Right cardiac atrium (tissue), 5 donors: Measurements from ENCODE around the gene CIZ1. TPM values are rescaled to one million over a fixed set of nuclear protein-coding genes. Genes with fewer than 3 reads are reported as not detected.
"Not testable (repeated sequence)": the region's sequence is repeated elsewhere in the genome, so short reads cannot be mapped to it uniquely, and the experiment has no call there.

Experiments used
- ATAC-seq, 2 donors: fragments of 200-7000 bp; cut with Tn5 transposase; one replicate each; pipeline versions ENCODE4 v1.8.0 to v1.9.1; 2020; ENCODE audit warnings: moderate library complexity in 2 of 2, mild to moderate bottlenecking in 1 of 2
- DNase-seq, 3 donors: peaks; one replicate each; pipeline ENCODE4 v3.0.0-alpha.2; 2020
- H3K27ac ChIP-seq: one replicate; pipeline ENCODE4 v1.5.1; 2013; ENCODE audit warnings: mild to moderate bottlenecking, low read length, control low read depth, moderate library complexity
- H3K27me3 ChIP-seq: one replicate; pipeline ENCODE4 v1.6.1; 2013; ENCODE audit not compliant: control insufficient read depth, insufficient read depth
- H3K4me1 ChIP-seq: one replicate; pipeline ENCODE4 v1.6.1; 2013; ENCODE audit warnings: low read length; ENCODE audit not compliant: control insufficient read depth, insufficient read depth
- H3K4me3 ChIP-seq: one replicate; pipeline ENCODE4 v1.5.1; 2013; ENCODE audit warnings: low read length, control low read depth
- H3K9me3 ChIP-seq: one replicate; pipeline ENCODE4 v1.6.1; 2013; ENCODE audit warnings: low read length; ENCODE audit not compliant: control insufficient read depth
- WGBS: extraction: QIAGEN DNeasy Blood & Tissue Kit; methylation state at CpG from one replicate; pipeline ENCODE4 v1.1.7; 2013; 5-methylcytosine and 5-hydroxymethylcytosine counted together
- intact Hi-C, 4 donors: fragments of 100-400 bp; cut with DNase I; formaldehyde crosslinking; loops; one replicate each; pipeline versions ENCODE4 v1.11.0 to v1.14.0; 2022 to 2023
- polyA plus RNA-seq: library from polyadenylated mRNA; stranded (reverse); fragments of 200-250 nt; gene quantifications from one replicate; pipeline ENCODE4 v1.2.3, GENCODE V29; 2013
- total RNA-seq, 4 donors: library from RNA; stranded (reverse); fragmentation: NEBNext Ultra II Directional; extraction: Animal tissue kit (Norgen Biotek cat#: 25700); gene quantifications; one replicate each; pipeline ENCODE4 v1.2.1, GENCODE V29; 2021
- donor health status: healthy with polysubstance abuse.
- donor health status: DM: no; HTN: yes; CAD: no.
- donor health status: DM: no; HTN: no; CAD: no.
- donor health status: DM: no; HTN: yes; CAD: no; lungs with severe emphysema.
- donor health status: DM: yes; HTN: yes; CAD: no.

The CIZ1 gene
- total and polyA plus RNA-seq, 5 donors = 39.0 to 81.5 (median 80.6) TPM

GRCh38 chr9:128182893-128183588 lies 8.3 kb downstream of the CIZ1 start:
- no peaks in the 10 kb centered on the region for H3K9me3 ChIP-seq
- H3K27me3 ChIP-seq = no peaks in the 10 kb centered on the region
- ATAC-seq = peak in 1 of 2 donors; percentile 18
- no peak overlapping the region for H3K27ac ChIP-seq
- H3K4me1 ChIP-seq = no peaks in the 10 kb centered on the region
- WGBS = 92% methylated on average over 12 of the region's 12 CpGs
- H3K4me3 ChIP-seq = no peak overlapping the region
- peak in 1 of 3 donors; percentile 32 for DNase-seq
- intact Hi-C loops = no loop called here

GRCh38 chr9:128181480-128181879 lies 9.9 kb downstream of the CIZ1 start:
- H3K27me3 ChIP-seq, ATAC-seq, H3K4me1 ChIP-seq, intact Hi-C loops, H3K4me3 ChIP-seq, H3K9me3 ChIP-seq, H3K27ac ChIP-seq: not testable (repeated sequence)
- peak; percentile 67 to 87 (median 84) for DNase-seq
- 26% methylated on average over 12 of the region's 12 CpGs for WGBS

GRCh38 chr9:128180447-128180846 lies 10.9 kb downstream of the CIZ1 start:
- H3K4me1 ChIP-seq = no peaks in the 10 kb centered on the region
- no peak overlapping the region for H3K27ac ChIP-seq
- intact Hi-C loops = no loop called here
- ATAC-seq (no peak), DNase-seq (no peak)
- H3K4me3 ChIP-seq = no peak overlapping the region
- H3K27me3 ChIP-seq = no peaks in the 10 kb centered on the region
- no peaks in the 10 kb centered on the region for H3K9me3 ChIP-seq
- 95% methylated on average over 8 of the region's 8 CpGs for WGBS

GRCh38 chr9:128180001-128180400 lies 11.4 kb downstream of the CIZ1 start:
- intact Hi-C loops = no loop called here
- Histone ChIP-seq H3K4me1 (no peaks in the 10 kb centered on the region), H3K4me3 (no peak overlapping the region), H3K9me3 (no peaks in the 10 kb centered on the region), H3K27me3 (no peaks in the 10 kb centered on the region), H3K27ac (no peak overlapping the region)
- ATAC-seq (no peak), DNase-seq (peak in 1 of 3 donors; percentile 14)
- WGBS = 96% methylated on average over 8 of the region's 8 CpGs

- no peak overlapping the region for H3K4me3 ChIP-seq
- WGBS = 99% methylated on average over 11 of the region's 11 CpGs
- no peaks in the 10 kb centered on the region for H3K9me3 ChIP-seq
- no peaks in the 10 kb centered on the region for H3K4me1 ChIP-seq
- intact Hi-C loops = no loop called here
- no peak for ATAC-seq
- H3K27me3 ChIP-seq = no peaks in the 10 kb centered on the region
- no peak for DNase-seq
- no peak overlapping the region for H3K27ac ChIP-seq
Observed at GRCh38 chr9:128178806-128179431, 12.5 kb downstream of the CIZ1 start.

- intact Hi-C loops = no loop called here
- ATAC-seq (no peak), DNase-seq (peak in 1 of 3 donors; percentile 40)
- WGBS = 98% methylated on average over 2 of the region's 2 CpGs
- Histone ChIP-seq H3K4me1 (no peaks in the 10 kb centered on the region), H3K27me3 (no peaks in the 10 kb centered on the region), H3K9me3 (no peaks in the 10 kb centered on the region), H3K4me3 (no peak overlapping the region), H3K27ac (no peak overlapping the region)
Observed at GRCh38 chr9:128175726-128176125, 15.6 kb downstream of the CIZ1 start.

- Histone ChIP-seq H3K27me3 (no peaks in the 10 kb centered on the region), H3K9me3 (no peaks in the 10 kb centered on the region), H3K27ac (no peak overlapping the region), H3K4me1 (no peaks in the 10 kb centered on the region), H3K4me3 (no peak overlapping the region)
- DNase-seq (peak in 1 of 3 donors; percentile 4), ATAC-seq (no peak)
- WGBS = 86% methylated on average over 8 of the region's 8 CpGs
- intact Hi-C loops = no loop called here
Observed at GRCh38 chr9:128175102-128175563, 16.2 kb downstream of the CIZ1 start.

- H3K4me3 ChIP-seq = no peak overlapping the region
- H3K4me1 ChIP-seq = no peaks in the 10 kb centered on the region
- no peak for DNase-seq
- ATAC-seq = no peak
- no peaks in the 10 kb centered on the region for H3K9me3 ChIP-seq
- whole genome bisulfite sequencing = 72% methylated on average over 4 of the region's 4 CpGs
- intact Hi-C loops = no loop called here
- no peak overlapping the region for H3K27ac ChIP-seq
- no peaks in the 10 kb centered on the region for H3K27me3 ChIP-seq
Observed at GRCh38 chr9:128174062-128174461, 17.3 kb downstream of the CIZ1 start.

- 92% methylated on average over 8 of the region's 8 CpGs for WGBS
- Histone ChIP-seq H3K4me3 (no peak overlapping the region), H3K27me3 (no peaks in the 10 kb centered on the region), H3K9me3 (no peaks in the 10 kb centered on the region), H3K27ac (no peak overlapping the region), H3K4me1 (no peaks in the 10 kb centered on the region)
- ATAC-seq (no peak), DNase-seq (no peak)
- intact Hi-C loops = no loop called here
Observed at GRCh38 chr9:128169925-128170324, 21.4 kb downstream of the CIZ1 start.

- peaks cover 2% of the 10 kb centered on the region for H3K4me1 ChIP-seq
- peak in 1 of 3 donors; percentile 42 for DNase-seq
- ATAC-seq = no peak
- WGBS = 85% methylated on average over 8 of the region's 8 CpGs
- no peak overlapping the region for H3K4me3 ChIP-seq
- H3K27me3 ChIP-seq = no peaks in the 10 kb centered on the region
- intact Hi-C loops = no loop called here
- no peak overlapping the region for H3K27ac ChIP-seq
- no peaks in the 10 kb centered on the region for H3K9me3 ChIP-seq
Observed at GRCh38 chr9:128169492-128169891, 21.9 kb downstream of the CIZ1 start.

- H3K4me1 ChIP-seq = peaks cover 5% of the 10 kb centered on the region
- DNase-seq (no peak), ATAC-seq (no peak)
- no peaks in the 10 kb centered on the region for H3K27me3 ChIP-seq
- 88% methylated on average over 8 of the region's 8 CpGs for WGBS
- H3K4me3 ChIP-seq = no peak overlapping the region
- no peak overlapping the region for H3K27ac ChIP-seq
- no peaks in the 10 kb centered on the region for H3K9me3 ChIP-seq
- intact Hi-C loops = no loop called here
Observed at GRCh38 chr9:128168731-128169308, 22.6 kb downstream of the CIZ1 start.
